T-helper 2 cell treated with Interferon-gamma antibody and Interleukin-4, amounts not matched to agents 100 ng/mL and 5 ng/mL, for 36 hours (primary cell): ENCODE data around the gene PAK1. TPM values are rescaled to one million over a fixed set of nuclear protein-coding genes. Genes with fewer than 3 reads are reported as not detected.

Experiments used
- intact Hi-C: fragments of 100-400 bp; cut with micrococcal nuclease; formaldehyde crosslinking; loops from one replicate; pipeline ENCODE4 v1.15.1; 2023
- total RNA-seq: library from RNA; stranded (reverse); gene quantifications from 2 replicates; pipeline ENCODE4 v1.2.3, GENCODE V29; 2022

The PAK1 gene
- total RNA-seq, 1 donor from 2014 or later = 46.5 TPM

- intact Hi-C loops = no loop called here
These were observed 33.2 kb downstream of the PAK1 start for GRCh38 chr11:77440678-77441077.

- intact Hi-C loops = no loop called here
These were observed 35.4 kb downstream of the PAK1 start for GRCh38 chr11:77438487-77438886.

- intact Hi-C loops = no loop called here
These were observed 36.9 kb downstream of the PAK1 start for GRCh38 chr11:77436969-77437368.

- intact Hi-C loops = no loop called here
These were observed 37.4 kb downstream of the PAK1 start for GRCh38 chr11:77436506-77436905.

GRCh38 chr11:77435972-77436371 lies 37.9 kb downstream of the PAK1 start:
- intact Hi-C loops = no loop called here

GRCh38 chr11:77431813-77432212 lies 42.1 kb downstream of the PAK1 start:
- intact Hi-C loops = no loop called here

- intact Hi-C loops = no loop called here
These were observed 45.3 kb downstream of the PAK1 start for GRCh38 chr11:77428598-77428997.

- intact Hi-C loops = no loop called here
These were observed 48.5 kb downstream of the PAK1 start for GRCh38 chr11:77425346-77425745.

- intact Hi-C loops = no loop called here
These were observed 49.2 kb downstream of the PAK1 start for GRCh38 chr11:77424644-77425043.

GRCh38 chr11:77423624-77424023 lies 50.3 kb downstream of the PAK1 start:
- intact Hi-C loops = no loop called here

GRCh38 chr11:77422687-77423086 lies 51.2 kb downstream of the PAK1 start:
- intact Hi-C loops = no loop called here

GRCh38 chr11:77421041-77421723 lies 52.7 kb downstream of the PAK1 start:
- intact Hi-C loops = no loop called here

GRCh38 chr11:77418971-77419597 lies 54.8 kb downstream of the PAK1 start:
- intact Hi-C loops = no loop called here

GRCh38 chr11:77418155-77418970 lies 55.5 kb downstream of the PAK1 start:
- intact Hi-C loops = no loop called here

GRCh38 chr11:77416357-77416756 lies 57.5 kb downstream of the PAK1 start:
- intact Hi-C loops = no loop called here

GRCh38 chr11:77413850-77414460 lies 59.9 kb downstream of the PAK1 start:
- intact Hi-C loops = no loop called here

GRCh38 chr11:77412814-77413213 lies 61.1 kb downstream of the PAK1 start:
- intact Hi-C loops = no loop called here

- intact Hi-C loops = loop anchor here (1.0 kb wide), 1 partner anchor 62 kb away; the partner anchor contains the start of gene PAK1
These were observed 62.0 kb downstream of the PAK1 start for GRCh38 chr11:77411717-77412441.

GRCh38 chr11:77411137-77411707 lies 62.7 kb downstream of the PAK1 start:
- intact Hi-C loops = loop anchor here (1.0 kb wide), 1 partner anchor 63 kb away; the partner anchor contains the start of gene PAK1

GRCh38 chr11:77410076-77410827 lies 63.6 kb downstream of the PAK1 start:
- intact Hi-C loops = no loop called here
